H1 (cell line): ENCODE measurements around the gene SYTL2. TPM values are rescaled to one million over a fixed set of nuclear protein-coding genes. Genes with fewer than 3 reads are reported as not detected.
A peak's percentile ranks its signal among the peaks of the same experiment; 100 is the strongest.

Experiments
- ASH2L ChIP-seq: fragments of 200-600, 300-600 bp; sonication (generic); IDR thresholded peaks from one replicate; pipeline ENCODE4 v1.7.1; 2017; ENCODE audit warnings: low read length
- ATF2 ChIP-seq: IDR thresholded peaks from 2 replicates; pipeline ENCODE4 v1.6.1; 2012; ENCODE audit warnings: low read length, inconsistent platforms
- ATF3 ChIP-seq: IDR thresholded peaks from 2 replicates; pipeline ENCODE4 v1.6.1; 2011; ENCODE audit warnings: low read depth, mild to moderate bottlenecking, low read length; ENCODE audit not compliant: insufficient read depth
- BCL11A ChIP-seq, 2 experiments: IDR thresholded peaks; one replicate each; pipeline ENCODE4 v1.6.1; 2011; ENCODE audit warnings: low read depth in 2 of 2, low read length in 2 of 2, mild to moderate bottlenecking in 2 of 2
- CHD1 ChIP-seq: IDR thresholded peaks from 2 replicates; pipeline ENCODE4 v1.6.1; 2012; ENCODE audit warnings: low read depth, low read length, improper control_type of control experiment
- CTBP2 ChIP-seq: IDR thresholded peaks from 2 replicates; pipeline ENCODE4 v1.7.0; 2011; ENCODE audit warnings: borderline replicate concordance, mild to moderate bottlenecking, moderate library complexity, mixed read lengths, low read length; ENCODE audit not compliant: insufficient read depth, insufficient read length
- E2F6 ChIP-seq: IDR thresholded peaks from 2 replicates; pipeline ENCODE4 v1.6.1; 2012; ENCODE audit warnings: inconsistent platforms
- EZH2 ChIP-seq: fragments of 200-600 bp; sonication (generic); IDR thresholded peaks from 2 replicates; pipeline ENCODE4 v1.7.1; 2012; ENCODE audit warnings: low read depth, mild to moderate bottlenecking, moderate library complexity, low read length, inconsistent platforms; ENCODE audit not compliant: severe bottlenecking
- HDAC2 ChIP-seq, 2 experiments: fragments of 300-600 bp in 1 of 2; sonication (generic) in 1 of 2; IDR thresholded peaks; 2 replicates each; pipeline ENCODE4 v1.6.1; 2011 to 2012; ENCODE audit warnings: low read depth in 2 of 2, low read length in 2 of 2, mild to moderate bottlenecking in 2 of 2, moderate library complexity in 2 of 2, borderline replicate concordance in 1 of 2, inconsistent platforms in 1 of 2
- JUN ChIP-seq: IDR thresholded peaks from 2 replicates; pipeline ENCODE4 v1.6.1; 2011; ENCODE audit warnings: low read depth, mild to moderate bottlenecking, improper control_type of control experiment, low read length
- KDM5A ChIP-seq: fragments of 200-600 bp; IDR thresholded peaks from 2 replicates; pipeline ENCODE4 v1.7.1; 2012; ENCODE audit warnings: mild to moderate bottlenecking, low read length, inconsistent platforms, mixed read lengths
- MAFK ChIP-seq: IDR thresholded peaks from 2 replicates; pipeline ENCODE4 v1.6.1; 2012; ENCODE audit warnings: low read depth, mild to moderate bottlenecking, improper control_type of control experiment, low read length
- NANOG ChIP-seq: IDR thresholded peaks from 2 replicates; pipeline ENCODE4 v1.6.1; 2011; ENCODE audit warnings: low read length, low read depth, mild to moderate bottlenecking, inconsistent platforms; ENCODE audit not compliant: insufficient read depth, poor library complexity, severe bottlenecking
- RBBP5 ChIP-seq: IDR thresholded peaks from 2 replicates; pipeline ENCODE4 v1.7.1; 2012; ENCODE audit warnings: low read depth, mild to moderate bottlenecking, inconsistent platforms, low read length, moderate library complexity, borderline replicate concordance
- RNF2 ChIP-seq: fragments of 200-900, 300-1000 bp; sonication (generic); IDR thresholded peaks from 2 replicates; pipeline ENCODE4 v1.7.1; 2016; ENCODE audit warnings: borderline replicate concordance, low read depth, mild to moderate bottlenecking, antibody characterized with exemption, low read length; ENCODE audit not compliant: poor library complexity, severe bottlenecking; ENCODE audit errors: missing control alignments
- SIN3A ChIP-seq, 2 experiments: IDR thresholded peaks in 1 of 2; conservative IDR thresholded peaks in 1 of 2; 2 replicates each; pipeline ENCODE4 v1.6.1; 2011 to 2012; ENCODE audit warnings: low read length in 2 of 2, improper control_type of control experiment in 1 of 2, low read depth in 1 of 2, mild to moderate bottlenecking in 1 of 2
- SIRT6 ChIP-seq: IDR thresholded peaks from one replicate; pipeline ENCODE4 v1.7.1; 2012; ENCODE audit warnings: low read length, inconsistent platforms
- TCF12 ChIP-seq: IDR thresholded peaks from 2 replicates; pipeline ENCODE4 v1.6.1; 2011; ENCODE audit warnings: low read depth, mild to moderate bottlenecking, low read length
- TEAD4 ChIP-seq: IDR thresholded peaks from 2 replicates; pipeline ENCODE4 v1.6.1; 2012; ENCODE audit warnings: low read depth, low read length, inconsistent platforms, mixed read lengths
- polyA plus RNA-seq, 7 experiments: library from polyadenylated mRNA; depleted of rRNA in 3 of 7; stranded (reverse) in 5 of 7; unstranded in 2 of 7; fragments of >200 nt in 5 of 7; fragments of 200-250 nt in 2 of 7; gene quantifications; 1 replicate in 5 of 7; 2 replicates in 1 of 7; 4 replicates in 1 of 7; pipeline versions ENCODE4 v1.2.1 to v1.2.3, GENCODE V29; 2011 to 2013; ENCODE audit warnings: missing spikeins in 2 of 7, mixed read lengths in 2 of 7
- total RNA-seq: library from RNA; stranded (reverse); fragmentation: NEBNext Ultra II Directional; extraction: Animal tissue kit (Norgen Biotek cat#: 25700); gene quantifications from 2 replicates; pipeline ENCODE4 v1.2.1, GENCODE V29; 2021

SYTL2 gene
- total and polyA plus RNA-seq, 2 of the 8 experiments (the other 6 are each of a cell fraction or from before 2014, with no cell fraction given) = 1.3 to 9.1 TPM

- TF ChIP-seq RBBP5 (peak; percentile 91), KDM5A (no peak), ATF3 (no peak), CTBP2 (no peak), SIN3A (conservative IDR thresholded peaks at IDR 0.05 in 1 of 2, IDR thresholded peaks at IDR 0.05 in 1 of 2; ENCODE audit: low read depth in 1 of 2, low read length in 2 of 2) (peak; percentile 46 to 84; a peak in 2 of 4 replicates), TEAD4 (no peak), ASH2L (peak; percentile 65), JUN (no peak), TCF12 (no peak), MAFK (peak; percentile 97), EZH2 (no peak), BCL11A (IDR thresholded peaks at IDR 0.05; ENCODE audit: low read depth in 2 of 2, low read length in 2 of 2) (no peak), E2F6 (peak; percentile 51; the same call in 1 of the 2 replicates), CHD1 (no peak), RNF2 (no peak), SIRT6 (no peak), NANOG (no peak), HDAC2 (IDR thresholded peaks at IDR 0.05; ENCODE audit: borderline replicate concordance in 1 of 2, low read depth in 2 of 2, low read length in 2 of 2) (no peak; a peak in 1 of 4 replicates), ATF2 (peak; percentile 98)
These were observed 146.1 kb downstream of the SYTL2 start, which contains the start of gene CREBZF (continued) for GRCh38 chr11:85664615-85665481.
